SKM-1 treated with dmso at 0.1 percent for 144 hours (cell line): ENCODE measurements around the gene SNX17.
A peak's percentile ranks its signal among the peaks of the same experiment; 100 is the strongest.
"Not testable (repeated sequence)": the region's sequence is repeated elsewhere in the genome, so short reads cannot be mapped to it uniquely, and the experiment has no call there.

Experiments used
- DNase-seq: peaks from one replicate; lab custom pipeline; 2025; ENCODE audit not compliant: unreplicated experiment; lab: John Stamatoyannopoulos, UW

Gene SNX17

GRCh38 chr2:27398962-27399361 lies 28.5 kb downstream of the SNX17 start:
- DNase-seq: no peak

DNA sequence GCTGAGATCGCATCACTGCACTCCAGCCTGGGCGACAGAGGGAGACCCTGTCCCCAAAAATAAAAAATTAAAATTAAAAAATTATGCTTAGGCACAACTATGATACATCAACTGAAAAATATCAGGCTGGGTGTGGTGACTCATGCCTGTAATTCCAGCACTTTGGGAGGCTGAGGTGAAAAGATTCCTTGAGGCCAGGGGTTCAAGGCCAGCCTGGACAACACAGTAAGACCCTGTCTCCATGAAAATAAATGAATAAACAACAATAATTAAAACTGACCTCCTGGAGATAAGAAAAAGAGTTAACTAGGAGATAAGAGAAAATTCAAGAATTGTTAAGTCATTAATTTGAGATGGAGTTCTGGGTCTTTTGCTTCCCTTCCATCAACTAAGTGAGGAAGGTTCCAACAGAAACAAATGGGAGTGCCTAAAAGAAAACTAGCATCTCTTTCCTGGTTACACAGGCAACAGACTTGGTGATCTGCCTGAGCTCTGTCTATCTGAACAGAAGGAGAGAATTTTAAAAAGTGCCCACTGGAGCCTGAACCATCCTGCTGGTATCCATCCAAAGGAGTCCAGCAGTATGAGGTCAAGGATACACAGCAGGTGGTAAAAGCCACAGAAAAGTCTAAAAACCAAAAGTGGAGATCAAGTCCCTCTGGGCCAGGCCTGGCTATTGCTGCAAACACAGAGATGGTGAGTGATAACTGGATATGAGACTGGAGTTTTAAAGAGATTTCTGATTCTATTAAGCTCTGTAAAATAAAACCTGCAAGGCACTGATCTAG lies 30.1 kb downstream of the SNX17 start:
- DNase-seq: no peak

DNA sequence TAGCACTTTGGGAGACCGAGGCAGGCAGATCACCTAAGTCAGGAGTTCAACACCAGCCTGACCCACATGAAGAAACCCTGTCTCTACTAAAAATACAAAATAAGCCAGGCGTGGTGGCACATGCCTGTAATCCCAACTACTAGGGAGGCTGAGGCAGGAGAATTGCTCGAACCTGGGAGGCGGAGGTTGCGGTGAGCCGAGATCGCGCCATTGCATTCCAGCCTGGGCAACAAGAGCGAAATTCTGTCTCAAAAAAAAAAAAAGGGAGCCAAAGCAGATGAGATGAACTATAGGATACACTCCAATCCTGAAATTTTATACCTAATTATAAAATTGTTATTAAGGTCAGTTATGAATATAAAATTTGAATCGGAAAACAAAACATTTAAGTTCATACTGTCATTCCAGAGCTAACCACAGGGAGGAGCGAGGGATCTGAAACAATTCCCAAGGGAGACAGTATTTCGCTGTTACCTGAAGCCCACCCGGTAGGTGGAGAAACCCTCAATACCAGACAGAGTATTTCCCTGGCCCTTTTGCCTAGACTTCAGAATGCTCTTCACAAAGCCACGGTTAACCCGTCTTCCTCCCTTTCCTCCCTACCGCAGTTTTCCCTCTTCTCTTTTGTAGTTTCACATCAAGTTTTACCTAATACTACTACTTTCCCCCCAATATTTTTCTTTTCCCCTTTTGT lies 37.5 kb downstream of the SNX17 start:
- DNase-seq: no peak

GRCh38 chr2:27408601-27409320 lies 38.3 kb downstream of the SNX17 start:
- DNase-seq: no peak

- DNase-seq: peak; percentile 91
Measured at GRCh38 chr2:27409321-27410073, 39.1 kb downstream of the SNX17 start, which contains the start of gene PPM1G. Gene PPM1G, minus strand, starts transcription at chr2:27409591. Its CDS starts 169 bp downstream, at chr2:27409422.

DNA sequence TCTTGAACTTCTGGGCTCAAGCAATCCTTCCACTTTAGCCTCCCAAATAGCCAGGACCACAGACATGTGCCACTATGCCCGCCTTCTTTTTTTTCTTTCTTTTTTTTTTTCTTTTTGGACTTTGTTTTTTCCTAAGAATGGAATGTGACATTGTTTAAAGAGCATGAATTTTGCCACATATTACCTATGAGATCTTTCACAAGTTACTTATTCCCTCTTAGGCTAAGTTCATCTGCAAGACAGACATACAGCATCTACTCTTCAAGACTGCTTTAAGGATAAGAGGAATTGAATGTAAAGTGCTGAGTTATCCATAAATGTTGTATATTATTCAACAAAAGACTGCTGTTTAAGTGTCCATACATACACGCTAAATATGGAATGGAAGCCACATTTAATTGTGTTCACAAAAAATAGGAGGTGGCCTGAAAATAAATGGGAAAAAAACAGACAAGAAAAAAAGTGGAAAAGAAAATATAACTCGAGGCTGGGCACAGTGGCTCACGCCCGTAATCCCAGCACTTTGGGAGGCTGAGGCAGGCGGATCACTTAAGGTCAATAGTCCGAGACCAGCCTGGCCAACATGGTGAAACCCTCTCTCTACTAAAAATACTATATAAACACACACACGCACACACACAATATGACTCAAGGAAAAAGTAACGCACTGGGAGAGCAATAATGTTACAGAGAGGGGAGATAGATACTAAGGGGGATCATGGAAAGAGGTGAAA lies 42.2 kb downstream of the SNX17 start:
- no peak for DNase-seq

GRCh38 chr2:27416151-27416550 lies 45.7 kb downstream of the SNX17 start:
- DNase-seq: no peak

- no peak for DNase-seq
Measured at GRCh38 chr2:27420996-27421395, 50.6 kb downstream of the SNX17 start.

DNA sequence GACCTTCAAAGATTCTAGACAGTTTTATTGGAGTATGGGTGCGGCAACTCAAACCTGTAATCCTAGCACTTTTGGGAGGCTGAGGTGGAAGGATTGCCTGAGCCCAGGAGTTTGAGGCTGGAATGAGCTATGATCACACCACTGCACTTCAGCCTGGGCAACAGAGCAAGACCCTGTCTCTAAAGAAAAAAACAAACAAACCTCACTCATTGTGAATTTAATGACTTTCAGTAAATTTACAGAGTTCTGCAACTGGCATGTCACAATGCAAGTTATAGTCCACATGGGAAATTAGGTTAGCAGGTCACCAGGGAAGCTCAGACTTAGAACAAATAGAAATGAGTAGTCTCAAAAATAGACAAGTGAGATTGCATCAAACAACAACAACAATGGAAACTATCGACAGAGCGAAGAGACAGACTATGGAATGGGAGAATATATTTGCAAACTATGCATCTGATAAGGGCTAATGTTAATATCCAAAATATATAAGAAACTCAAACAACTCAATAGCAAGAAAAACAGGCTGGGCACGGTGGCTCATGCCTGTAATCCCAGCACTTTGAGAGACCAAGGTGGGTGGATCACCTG lies 51.3 kb downstream of the SNX17 start:
- DNase-seq: no peak

DNA sequence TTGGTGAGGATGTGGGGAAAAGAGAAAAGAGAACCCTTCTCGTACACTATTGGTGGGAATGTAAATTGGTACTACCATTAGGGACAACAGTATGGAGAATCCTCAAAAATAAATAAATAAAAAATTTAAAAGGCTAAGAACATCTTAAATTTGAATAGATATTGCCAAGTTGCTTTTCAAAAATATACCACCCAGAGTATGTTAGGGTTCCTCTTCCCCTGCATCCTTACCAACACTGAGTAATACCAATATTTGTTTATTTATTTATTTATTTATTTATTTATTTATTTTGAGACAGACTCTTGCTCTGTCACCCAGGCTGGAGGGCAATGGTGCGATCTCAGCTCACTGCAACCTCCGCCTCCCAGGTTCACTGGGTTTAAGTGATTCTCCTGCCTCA lies 52.5 kb downstream of the SNX17 start:
- DNase-seq: no peak

GRCh38 chr2:27425039-27425438 lies 54.6 kb downstream of the SNX17 start:
- not testable (repeated sequence) for DNase-seq
